22Rv1 (cell line): ENCODE data around the gene ZNF581.

Experiments
- ZFX ChIP-seq: fragments of 450-650 bp; IDR thresholded peaks from 2 replicates; pipeline ENCODE4 v1.6.1; 2017; ENCODE audit warnings: antibody characterized with exemption, borderline replicate concordance
- TF ChIP-seq, protein P1 (sequence below): fragments of 450-650 bp; IDR thresholded peaks from 2 replicates; pipeline ENCODE4 v1.5.1; 2017; ENCODE audit warnings: mild to moderate bottlenecking

DNA sequence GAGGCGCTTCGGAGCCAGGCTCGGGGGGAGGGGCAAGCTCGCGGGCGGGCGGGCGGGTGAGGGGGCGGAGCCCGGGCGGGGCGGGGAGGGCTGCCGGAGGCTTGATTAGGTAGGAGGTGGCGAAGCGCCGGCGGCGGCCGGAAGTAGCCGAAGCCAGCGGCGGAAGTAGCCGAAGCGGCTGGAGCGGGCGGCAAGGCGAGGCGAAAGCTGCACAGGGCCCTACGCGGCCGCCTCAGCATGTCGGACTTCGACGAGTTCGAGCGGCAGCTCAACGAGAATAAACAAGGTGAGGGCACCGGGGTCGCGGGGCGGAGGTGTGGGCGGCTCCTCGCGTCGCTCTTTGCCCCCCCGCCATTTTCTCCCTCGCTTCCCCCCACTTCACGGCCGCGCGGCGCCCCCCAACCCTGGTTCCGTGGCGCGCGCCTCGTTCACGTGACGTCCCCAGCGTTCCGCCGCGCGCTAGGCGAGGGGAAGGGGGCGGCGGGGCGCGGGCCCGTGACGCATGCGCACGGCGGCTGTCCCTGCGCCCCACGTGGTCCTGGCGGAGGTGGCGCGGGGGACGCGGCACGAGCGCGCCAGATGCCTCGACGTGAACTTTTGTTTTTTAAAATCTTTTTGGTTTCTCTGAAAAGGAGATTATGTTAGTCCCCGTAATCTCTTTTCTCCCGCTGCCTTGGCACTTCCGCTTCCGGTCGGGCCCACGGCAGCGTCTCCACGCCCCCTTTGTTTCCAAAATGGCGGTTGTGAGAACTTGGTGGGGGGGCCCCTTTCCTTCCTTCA is 11.6 kb downstream of the ZNF581 start, which contains the start of gene U2AF2:
- TF ChIP-seq, protein P1, sequence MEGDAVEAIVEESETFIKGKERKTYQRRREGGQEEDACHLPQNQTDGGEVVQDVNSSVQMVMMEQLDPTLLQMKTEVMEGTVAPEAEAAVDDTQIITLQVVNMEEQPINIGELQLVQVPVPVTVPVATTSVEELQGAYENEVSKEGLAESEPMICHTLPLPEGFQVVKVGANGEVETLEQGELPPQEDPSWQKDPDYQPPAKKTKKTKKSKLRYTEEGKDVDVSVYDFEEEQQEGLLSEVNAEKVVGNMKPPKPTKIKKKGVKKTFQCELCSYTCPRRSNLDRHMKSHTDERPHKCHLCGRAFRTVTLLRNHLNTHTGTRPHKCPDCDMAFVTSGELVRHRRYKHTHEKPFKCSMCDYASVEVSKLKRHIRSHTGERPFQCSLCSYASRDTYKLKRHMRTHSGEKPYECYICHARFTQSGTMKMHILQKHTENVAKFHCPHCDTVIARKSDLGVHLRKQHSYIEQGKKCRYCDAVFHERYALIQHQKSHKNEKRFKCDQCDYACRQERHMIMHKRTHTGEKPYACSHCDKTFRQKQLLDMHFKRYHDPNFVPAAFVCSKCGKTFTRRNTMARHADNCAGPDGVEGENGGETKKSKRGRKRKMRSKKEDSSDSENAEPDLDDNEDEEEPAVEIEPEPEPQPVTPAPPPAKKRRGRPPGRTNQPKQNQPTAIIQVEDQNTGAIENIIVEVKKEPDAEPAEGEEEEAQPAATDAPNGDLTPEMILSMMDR: no peak; the same call in 1 of the 2 replicates
- TF ChIP-seq ZFX: no peak
